Fibroblast of skin of right biceps (primary cell): Measurements from ENCODE around the gene HEYL.
A peak's percentile ranks its signal among the peaks of the same experiment; 100 is the strongest.
"Not testable (repeated sequence)": the region's sequence is repeated elsewhere in the genome, so short reads cannot be mapped to it uniquely, and the experiment has no call there.

Experiments used
- DNase-seq: peaks from one replicate; pipeline ENCODE4 v3.0.0-alpha.2; 2013

Gene HEYL

DNA sequence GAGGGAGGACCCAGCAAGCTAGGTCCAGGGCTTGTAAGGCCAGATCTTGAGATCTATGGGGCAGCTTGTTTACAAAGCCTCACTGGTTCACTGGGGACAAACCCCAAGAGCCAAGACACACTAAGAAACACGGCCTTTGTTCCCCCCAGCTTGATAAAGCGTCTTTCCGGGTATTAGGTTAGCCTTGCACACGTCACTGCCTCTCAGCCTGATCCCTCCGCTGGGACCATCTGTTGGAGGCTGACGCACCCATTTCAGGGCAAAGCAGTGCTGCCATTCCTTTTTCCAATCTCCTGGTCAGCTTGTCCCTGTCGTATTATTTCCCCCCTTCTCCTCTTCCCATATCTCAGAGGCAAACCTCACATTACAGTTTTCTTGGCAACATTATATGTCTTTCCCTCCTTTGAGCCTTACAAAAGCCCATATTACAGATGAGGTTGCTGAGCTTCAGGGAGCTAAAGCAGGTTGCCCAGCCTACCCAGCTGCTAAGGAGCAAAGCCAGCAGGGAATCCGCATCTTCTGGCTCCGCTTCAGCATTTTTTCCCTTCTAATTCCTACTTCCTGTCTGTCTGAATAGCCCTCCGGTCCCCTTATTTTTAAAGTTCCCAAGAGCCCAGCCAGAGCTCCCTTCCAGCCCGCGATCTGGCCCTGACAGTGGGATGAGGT, 4.1 kb downstream of the HEYL start:
- no peak for DNase-seq

DNA sequence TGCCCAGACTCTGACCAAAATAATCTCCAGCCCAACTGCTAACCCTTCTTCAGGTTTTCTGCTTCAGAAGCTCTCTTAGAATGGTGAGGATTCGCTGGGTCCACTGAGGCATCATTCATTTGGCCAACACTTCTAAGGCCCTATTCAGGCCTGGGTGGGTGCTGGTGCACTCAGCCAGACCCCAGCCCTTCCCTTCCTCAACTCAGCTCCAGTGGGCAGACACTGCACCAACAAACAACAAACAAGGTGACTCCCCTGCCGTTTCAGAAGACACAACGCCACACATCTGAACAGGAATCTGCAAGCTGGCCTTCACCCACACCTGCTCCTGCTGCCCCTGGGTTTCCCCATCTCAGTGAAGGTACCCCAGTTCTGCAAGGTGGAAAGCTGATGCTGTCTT, 6.0 kb downstream of the HEYL start:
- DNase-seq: no peak

DNA sequence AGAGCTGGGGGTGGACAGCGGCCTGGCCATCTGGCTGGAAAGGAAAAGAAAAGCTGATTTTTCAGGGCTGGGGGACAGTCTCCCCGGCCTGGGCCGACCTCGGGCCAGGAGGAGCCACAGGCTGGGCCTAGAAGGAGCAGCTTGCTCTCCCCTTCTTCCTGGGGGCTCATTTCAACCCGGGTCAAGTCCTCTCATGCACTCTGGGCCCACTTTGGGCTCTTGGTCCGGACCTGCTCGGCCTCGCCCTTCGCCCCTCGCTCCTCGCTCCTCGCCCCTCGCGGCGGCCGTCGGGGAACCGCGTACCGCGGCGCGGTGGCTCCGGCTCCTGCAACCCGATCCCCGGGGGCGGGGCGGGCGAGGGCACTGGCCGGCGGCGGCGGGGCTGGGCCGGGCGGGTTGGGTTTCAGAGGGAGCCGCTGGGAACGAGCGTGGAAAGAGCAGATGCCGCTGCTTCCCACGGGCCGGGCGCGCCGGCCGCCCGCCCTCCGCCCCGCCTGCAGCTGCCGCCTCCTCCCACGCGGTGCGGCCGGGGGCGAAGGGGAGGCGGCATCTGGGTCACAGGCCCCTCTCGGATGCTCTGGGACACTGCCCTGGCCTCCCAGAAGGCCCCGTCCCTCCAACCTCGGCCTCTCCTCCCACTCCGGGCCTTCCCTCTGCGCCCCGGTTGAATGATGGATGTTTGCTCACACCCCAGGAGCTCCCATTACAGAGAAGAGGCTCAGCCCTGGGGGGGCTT, 6.6 kb downstream of the HEYL start:
- peak; percentile 28 for DNase-seq

DNA sequence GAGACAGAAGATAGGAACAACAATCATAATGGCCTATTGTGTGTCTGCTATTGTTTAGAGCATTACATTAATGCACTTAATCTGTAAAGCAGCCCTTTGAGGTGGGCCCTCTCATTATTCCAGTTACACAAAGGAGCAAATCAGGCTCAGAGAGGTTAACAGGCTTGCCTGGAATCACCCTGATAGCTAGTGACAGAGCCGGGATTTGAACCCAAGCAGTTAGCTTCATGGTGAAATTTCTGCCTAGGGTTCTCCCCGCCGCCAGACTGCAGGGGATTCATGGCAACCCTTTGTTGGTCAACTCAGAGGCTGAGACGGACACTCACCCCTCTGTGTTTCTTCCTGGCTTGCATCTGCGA, 7.1 kb downstream of the HEYL start:
- DNase-seq: no peak

DNA sequence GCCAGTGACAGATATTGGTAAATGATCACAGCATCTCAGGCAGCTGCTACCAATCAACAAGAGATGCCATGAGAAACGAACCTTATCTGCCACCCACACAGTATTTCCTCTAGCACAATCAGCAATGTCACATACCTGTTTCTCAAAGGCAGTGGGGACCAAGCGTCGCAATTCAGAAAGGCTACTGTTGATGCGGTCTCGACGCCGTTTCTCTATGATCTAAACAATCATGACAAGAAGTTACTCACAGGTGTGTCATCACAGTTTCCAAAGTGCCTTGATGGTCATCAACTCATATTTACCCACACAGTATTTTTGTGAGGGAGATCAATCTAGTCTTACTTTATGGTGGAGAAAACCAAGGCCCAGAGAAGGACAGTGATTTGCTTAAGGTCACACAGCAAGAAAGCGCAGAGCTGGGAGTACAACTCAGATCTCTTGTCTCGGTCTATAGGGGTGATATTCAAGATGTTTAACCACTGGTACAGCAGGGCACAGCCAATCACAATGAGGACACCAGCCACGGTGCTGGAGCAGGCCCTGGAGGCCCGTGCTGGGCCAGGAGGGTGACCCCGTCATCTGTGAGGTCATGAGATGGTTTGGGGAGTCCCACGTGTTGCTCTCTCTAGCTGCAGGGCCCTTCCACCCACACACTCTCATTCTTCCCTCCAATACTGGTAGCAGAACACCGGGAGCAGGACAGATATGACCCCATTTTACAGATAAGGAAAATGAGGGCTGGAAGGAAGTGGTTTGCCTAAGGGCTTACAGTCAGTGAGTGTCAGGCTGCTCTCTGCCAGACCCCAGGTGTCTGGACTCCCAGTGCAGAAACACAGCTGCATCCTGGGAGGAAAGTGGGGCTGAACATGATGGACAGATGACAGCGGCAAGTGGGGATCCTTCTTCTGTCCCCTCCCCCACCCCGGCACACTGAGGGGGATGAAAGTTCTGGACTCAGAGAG, 7.8 kb downstream of the HEYL start:
- DNase-seq: no peak

DNA sequence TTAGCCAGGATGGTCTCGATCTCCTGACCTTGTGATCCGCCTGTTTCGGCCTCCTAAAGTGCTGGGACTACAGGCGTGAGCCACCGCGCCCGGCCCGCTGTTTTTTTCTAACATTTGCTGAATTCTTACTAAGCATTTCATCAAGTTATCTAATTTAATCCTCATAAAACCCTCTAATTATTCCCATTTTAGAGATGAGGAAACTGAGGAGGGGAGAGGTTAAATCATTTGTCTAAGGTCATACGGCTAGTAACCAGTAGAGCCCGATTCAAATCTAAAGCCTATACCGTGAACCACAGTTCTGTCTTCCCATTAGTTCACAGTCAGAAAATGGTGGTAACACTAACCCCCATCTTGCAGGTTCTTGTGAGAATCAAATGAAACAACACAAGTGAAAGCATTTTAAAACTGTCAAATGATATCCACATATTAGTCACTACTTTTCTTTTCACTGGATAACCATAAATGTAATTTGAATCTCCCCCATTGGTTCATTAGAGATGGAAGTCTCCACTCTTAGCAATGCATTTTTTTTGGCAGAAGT, 10.6 kb downstream of the HEYL start:
- no peak for DNase-seq

DNA sequence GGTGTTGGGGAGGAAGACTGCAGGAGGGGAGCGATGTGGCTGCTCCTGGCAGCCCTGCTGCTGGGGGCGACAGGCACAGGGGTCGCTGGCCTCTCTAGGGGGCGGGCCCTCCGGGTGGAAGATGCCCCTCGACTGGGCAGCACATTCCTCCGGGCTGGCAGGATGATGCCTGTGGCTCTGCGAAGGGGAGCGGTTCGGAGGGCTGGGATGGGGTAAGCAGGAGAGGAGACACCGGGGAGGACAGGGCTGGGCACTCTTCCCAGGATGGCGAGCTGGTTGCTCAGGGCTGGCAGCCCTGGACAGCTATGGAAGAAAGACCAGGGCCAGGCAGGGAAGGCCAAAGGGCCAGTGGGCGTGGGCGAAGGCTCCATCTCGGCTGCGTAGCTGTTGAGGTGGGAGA, 12.8 kb downstream of the HEYL start:
- DNase-seq: no peak

DNA sequence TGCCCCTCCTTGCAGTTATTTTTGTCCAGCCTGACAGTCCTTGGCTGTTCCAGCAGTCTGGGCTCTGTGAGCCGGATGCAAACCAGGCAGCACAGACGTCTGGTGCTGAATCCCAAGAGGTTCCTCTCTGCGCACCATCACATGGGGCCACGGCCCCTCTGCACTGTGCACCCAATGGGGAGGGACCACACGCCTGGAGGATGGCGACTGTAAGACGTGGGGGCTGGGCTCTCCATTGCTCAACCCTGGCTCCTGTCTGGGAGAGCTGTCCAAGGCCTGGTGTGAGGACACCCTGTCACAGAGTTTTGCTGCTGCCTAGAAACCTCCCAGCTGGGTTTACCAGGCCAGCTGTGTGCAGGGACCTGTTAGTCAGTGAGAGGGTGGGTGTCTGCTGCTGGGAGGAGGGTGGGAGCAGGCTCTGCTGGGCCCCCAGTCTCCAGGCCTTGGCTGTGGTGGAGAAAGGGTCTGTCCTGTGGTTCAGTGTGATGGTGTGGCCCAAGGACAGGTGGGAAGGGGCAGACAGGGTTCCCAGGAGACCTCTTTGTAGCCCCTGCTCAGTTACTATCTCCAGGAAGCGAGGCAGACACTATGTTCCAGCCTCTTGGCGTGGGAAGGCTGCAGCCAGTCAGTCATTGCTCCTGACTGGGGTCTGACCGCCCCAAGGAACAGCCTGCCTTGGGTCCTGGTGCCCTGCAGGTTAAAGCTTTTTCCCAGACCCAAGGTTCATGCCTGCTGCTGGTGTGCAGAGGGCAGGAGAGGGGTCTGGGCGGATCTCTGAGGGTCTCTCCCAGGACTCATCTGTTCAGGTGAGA, 13.8 kb downstream of the HEYL start:
- peak; percentile 44 for DNase-seq

DNA sequence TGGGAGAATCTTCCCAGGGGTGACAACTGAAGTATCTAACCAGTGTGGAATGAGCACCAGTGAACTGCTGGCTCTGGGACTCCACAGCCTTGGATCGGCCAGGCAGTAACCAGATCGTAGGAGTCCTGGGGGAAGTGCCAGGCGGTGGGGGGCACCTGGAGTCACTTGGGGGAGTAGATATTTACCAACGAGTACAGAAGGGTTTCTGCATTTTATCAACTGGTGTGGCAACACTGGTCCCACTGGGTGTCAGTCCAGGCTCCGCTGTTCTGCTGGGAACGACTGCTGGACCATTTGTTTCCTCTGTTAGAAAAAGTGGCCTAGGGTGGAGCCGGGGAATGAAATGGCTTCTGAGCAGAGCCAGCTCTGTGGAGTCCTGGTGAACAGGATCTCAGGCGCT, 14.4 kb downstream of the HEYL start:
- DNase-seq: no peak

DNA sequence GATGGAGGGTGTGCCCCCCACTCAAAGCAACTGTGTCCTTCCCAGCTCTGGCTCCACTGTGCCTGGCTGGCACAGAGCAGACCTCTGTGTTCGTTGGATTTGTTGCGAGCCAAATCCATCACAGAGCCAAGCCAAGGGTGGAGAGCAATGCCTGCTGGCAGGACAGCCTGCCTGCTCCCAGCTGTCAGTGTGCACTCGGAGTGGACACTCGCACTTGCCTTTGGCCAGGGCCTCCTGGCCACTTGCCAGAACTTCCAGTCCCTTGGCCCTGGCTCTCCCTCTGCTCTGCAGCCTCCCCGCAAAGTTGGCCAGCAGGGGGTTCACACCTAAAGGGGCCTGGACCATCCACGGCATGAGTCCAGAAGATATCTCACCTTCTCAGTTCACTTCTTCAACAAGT, 16.4 kb downstream of the HEYL start:
- DNase-seq: no peak

DNA sequence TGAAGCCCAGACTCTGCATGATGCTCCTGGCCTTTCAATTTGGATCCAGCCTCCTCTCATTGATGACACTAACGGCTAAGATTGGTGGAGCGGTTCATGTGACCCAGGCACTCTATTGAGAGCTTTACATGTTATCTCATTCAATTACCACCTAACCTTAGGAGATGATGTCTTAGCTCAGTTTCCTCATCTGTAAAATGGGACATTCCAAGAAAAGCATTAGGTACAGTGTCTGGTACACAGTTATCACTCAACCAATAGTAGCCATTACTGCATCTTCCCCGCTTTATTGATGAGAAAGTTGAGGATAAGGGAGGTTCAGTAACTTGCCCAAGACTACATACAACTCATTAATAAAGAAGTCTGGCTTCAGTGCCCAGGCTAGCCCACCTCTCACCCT, 17.0 kb downstream of the HEYL start:
- no peak for DNase-seq

DNA sequence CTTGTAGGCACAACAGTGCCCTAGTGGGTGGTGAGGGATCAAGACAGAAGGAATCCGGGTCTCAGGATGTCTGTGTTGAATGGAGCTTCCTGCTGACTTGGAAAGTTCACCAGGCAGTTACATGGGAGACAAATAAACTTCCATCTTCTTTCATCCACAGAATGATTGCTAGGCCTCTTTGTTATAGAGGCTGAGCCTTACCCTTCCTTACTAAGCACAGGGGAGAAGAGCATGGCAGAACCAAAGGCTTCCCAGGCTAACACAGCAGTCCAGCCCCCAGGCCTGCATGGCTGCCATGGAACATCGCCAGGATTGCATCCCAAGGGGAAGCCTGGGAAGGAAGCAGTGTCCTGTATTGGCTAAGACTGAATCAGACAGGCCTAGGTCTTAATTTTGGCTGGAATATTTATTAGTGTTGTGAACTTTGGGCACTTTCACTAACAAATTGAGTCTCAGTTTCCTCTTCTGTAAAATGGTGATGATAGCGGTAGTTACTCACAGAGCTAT, 18.7 kb downstream of the HEYL start:
- no peak for DNase-seq

DNA sequence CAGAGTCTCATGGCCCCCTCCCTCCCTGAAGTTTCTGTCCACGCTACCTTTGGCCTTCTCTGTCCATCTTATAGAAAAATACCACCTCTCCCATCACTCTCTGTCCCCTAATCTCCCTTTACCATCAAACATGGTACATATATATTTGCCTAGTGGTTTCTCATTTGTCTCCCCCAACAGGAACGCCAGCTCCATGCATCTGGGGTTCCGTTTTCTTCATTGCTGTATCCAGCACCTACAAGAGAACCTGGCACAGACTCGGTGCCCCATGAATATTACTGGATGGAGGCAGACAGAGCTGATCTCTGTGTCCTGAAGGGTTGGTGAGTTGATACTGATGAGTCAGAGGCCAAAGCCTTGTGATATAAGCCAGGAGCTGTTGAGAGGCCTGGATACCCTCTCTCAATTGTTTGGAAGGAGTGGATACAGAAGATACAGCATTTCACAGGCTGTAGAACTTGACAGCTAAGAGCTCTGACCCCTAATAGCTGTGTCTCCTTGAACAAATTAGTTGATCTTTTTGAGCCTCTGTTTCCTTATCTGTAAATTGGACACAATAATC, 21.9 kb downstream of the HEYL start:
- no peak for DNase-seq

DNA sequence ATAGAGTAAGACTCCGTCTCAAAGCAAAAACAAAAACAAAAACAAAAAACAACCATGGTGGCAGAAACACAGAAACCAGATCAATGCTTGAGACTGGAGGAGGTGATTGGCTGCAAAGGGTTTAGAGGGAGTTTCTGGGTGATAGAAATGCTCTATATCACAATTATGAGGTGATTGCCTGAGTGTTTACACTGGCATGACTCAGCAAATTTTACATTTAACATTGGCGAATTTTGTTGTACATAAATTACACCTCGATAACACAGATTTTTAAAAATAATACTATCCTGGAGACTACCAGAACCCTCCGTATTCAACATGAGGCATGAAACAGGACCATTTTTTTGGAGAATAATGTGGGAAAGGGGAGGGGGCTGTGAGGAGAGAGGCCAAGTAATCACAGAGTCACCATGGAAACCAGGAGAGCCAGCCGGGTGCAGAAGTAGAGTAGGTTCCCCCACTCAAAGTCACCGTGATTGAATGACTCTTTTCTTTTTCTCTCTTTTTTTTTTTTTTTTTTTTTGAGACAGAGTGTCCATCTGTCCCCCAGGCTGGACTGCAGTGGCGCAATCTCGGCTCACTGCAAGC, 24.3 kb downstream of the HEYL start:
- no peak for DNase-seq

DNA sequence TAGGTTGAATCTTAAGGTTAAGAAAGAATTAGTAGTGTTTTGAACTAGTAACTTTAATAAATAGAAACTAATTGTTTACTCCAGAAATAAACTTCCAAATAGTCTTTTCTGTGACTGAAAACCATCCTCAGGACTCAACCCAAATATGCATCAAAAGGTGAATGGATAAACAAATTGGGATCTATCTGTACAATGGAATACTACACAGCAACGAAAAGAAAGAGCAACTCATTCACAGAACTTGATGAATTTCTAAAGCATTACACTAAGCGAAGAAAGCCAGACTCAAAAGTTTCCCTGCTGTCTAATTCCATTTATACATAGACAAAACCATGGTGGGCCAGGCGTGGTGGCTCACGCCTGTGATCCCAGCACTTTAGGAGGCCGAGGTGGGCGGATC, 25.0 kb downstream of the HEYL start:
- DNase-seq: no peak

DNA sequence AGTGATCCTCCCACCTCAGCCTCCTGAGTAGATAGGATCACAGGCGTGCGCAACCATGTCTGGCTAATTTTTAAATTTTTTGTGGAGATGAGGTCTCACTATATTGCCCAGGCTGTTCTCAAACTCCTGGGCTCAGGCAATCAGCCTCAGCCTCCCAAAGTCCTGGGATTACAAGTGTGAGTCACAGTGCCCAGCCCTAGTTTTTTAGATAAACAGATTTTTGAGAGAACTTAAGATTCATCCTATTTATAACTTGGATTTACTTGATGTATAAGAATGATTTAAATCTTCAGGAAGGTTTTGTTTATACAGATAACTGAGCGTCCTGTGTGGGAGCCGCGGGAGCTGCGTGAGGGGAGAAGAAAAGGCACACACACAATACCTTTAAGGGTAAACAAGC, 26.2 kb downstream of the HEYL start:
- DNase-seq: no peak

DNA sequence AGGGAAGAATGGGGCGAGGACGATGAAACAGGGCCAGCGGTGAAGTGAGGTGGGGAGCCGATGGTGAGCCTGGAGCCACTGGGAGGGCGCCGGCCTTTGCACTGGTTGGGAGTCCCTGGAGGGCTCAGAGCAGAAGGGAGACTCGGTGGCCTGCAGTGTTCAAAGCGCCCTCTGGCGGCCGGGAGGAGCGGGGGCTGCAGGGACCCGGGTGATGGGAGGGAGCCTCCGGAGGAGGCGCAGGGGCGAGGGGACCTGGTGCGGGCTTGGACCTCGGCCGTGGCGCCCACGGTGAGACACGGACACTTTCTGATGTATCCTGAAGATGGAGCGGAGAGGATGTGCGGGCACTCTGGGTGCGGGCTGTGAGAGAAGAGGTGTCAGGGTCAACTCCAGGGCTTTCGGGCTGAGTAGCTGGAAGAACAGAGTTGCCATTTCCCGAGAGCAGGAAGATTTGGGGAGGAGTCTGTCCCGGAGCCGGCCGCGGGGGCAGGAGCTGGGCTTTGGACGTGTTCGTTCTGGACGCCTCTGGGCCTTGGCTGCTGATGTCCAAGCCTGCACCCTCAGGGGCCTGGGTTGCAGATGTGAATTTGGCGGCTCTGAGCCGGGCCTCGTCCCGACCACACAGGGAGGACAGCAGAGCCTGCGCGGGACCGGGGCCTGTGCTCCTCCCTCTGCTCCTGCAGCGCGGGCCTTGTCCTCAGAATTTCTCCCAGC, 29.7 kb downstream of the HEYL start:
- DNase-seq: peak; percentile 61

DNA sequence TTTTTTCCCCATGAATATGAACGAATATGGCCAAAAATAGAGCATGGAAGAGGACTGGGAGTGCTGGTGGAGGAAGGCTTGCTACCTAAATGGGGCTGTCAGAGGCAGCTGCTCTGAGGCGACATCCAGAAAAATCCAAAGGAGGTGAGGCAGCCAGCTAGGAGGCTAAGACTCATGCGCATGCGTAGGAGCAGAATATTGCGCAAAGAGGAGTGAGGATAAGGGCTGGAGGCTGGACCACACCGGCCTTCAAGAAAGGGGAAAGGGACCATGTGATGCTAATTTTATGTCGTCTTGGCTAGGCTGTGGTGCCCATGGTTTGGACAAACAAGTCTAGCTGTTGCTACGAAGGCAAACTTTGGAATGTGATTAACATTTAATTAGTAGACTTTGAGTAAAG, 30.5 kb downstream of the HEYL start:
- no peak for DNase-seq

DNA sequence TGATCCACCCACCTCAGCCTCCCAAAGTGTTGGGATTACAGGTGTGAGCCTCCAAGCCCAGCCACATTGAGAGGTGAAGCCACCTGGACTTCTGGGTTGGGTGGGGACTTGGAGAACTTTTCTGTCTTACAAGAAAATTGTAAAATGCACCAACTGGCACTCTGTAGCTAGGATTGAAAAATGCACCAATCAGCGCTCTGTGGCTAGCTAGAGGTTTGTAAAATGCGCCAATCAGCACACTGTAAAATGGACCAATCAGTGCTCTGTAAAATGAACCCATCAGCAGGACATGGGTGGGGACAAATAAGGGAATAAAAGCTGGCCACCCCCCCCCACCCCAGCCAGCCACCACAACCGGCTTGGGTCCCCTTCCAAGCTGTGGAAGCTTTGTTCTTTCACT, 35.8 kb downstream of the HEYL start:
- DNase-seq: not testable (repeated sequence)

DNA sequence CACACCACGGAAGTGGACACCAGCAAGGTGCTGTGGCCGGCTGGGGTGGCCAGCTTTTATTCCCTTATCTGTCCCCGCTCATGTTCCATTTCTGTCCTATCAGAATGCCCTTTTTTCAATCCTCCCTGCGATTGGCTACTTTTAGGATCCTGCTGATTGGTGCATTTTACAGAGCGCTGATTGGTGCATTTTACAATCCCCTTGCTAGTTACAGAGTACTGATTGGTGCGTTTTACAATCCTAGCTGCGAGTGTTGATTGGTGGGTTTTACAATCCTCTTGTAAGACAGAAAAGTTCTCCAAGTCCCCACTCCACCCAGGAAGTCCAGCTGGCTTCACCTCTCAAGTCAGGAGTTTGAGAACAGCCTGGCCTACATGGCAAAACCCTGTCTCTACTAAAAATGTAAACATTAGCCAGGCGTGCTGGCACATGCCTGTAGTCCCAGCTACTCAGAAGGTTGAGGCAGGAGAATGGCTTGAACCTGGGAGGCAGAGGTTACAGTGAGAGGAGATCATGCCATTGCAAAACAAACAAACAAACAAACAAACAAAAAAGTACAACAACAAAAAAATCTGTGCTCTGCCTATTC, 37.7 kb downstream of the HEYL start:
- DNase-seq: not testable (repeated sequence)

DNA sequence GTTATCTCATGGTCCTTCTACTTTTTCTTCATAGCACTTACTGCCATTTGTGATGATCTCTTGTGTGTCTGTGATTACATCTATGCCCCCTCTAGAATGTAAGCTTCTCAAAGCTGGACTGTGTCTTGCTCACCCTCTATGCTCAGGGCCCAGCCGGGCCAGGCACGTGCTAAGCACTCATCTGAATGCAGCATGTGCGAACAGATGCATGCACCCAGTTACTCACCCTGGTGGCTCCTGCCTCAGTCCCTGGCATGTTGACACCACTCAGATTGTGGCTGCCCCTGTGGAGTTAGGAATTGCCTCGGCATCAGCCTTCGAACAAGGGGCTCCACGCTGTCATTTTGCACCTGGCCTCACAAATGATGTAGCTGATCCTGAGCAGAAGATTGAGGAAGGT, 43.3 kb downstream of the HEYL start:
- DNase-seq: no peak
